Measurements from ENCODE around the gene PIR.

PIR gene

DNA sequence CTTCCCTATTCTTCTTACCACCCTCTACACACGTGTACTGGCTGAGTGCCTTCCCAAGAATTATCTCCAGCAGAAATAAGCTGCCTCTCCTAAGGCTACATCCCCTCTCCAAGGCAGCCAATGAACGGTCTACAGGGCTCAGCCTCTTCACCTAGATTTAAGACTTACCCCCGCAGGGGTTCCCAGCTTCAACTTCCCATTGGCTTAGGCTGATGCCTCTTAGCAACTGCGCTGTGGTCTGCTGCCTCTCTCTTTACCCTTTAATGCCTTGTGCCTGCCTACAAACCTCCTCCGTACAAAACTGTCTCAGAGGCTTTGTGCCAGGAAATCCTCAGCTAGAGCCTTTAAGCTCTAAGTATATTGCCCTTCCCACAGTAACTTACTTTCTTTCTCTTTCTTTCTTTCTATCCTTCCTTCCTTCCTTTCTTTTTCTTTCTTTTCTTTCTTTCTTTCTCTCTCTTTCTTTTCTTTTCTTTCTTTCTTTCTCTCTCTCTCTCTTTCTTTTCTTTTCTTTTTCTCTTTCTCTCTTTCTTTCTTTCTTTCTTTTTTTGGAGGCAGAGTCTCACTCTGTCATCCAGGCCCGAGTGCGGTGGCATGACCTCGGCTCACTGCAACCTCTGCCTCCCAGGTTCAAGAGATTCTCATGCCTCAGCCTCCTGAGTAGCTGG lies 142.7 kb downstream of the PIR start:
- no peak overlapping the region for H3K4me3 ChIP-seq (ENCODE audit: low read depth, low read length)

DNA sequence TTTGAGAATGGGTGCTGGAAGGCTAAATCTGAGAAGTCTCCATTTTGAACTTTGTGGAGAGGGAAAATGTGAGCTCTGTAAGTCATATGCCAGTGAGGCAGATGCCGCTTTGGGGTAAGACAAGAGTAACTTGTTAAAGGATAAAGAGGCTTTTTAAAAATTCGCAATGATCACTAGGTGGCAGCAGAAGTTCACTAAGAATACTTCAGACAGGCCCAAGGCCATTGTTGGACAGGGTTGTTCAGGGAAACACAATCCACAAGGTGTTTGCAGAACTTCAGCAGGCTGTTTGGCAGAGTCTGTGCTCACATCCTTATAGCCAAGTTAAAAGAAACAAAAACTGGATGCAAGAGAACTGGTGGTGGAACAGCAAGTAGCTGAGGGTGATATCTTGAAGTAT lies 144.1 kb downstream of the PIR start:
- H3K4me3 ChIP-seq (ENCODE audit: low read depth, low read length): no peak overlapping the region

DNA sequence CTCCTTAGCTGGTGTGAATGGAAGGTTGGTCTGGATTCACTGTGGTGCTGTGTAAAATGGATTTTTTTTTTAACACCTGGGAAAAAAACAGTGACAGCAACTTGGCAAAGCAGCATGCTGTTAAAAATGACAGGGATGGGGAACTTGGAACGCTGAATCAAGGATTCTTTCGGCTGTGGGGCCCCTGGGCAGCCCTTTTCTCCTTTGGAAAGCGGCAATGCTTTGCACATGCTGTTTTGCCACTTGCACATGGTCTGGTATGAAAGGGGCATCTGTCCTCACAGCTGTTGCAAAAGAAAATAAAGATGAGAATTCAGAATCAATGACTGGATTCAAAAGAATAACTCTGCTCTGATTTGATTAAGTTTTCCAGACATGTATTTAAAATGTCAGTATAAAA lies 147.2 kb downstream of the PIR start:
- H3K4me3 ChIP-seq (ENCODE audit: low read depth, low read length): no peak overlapping the region

DNA sequence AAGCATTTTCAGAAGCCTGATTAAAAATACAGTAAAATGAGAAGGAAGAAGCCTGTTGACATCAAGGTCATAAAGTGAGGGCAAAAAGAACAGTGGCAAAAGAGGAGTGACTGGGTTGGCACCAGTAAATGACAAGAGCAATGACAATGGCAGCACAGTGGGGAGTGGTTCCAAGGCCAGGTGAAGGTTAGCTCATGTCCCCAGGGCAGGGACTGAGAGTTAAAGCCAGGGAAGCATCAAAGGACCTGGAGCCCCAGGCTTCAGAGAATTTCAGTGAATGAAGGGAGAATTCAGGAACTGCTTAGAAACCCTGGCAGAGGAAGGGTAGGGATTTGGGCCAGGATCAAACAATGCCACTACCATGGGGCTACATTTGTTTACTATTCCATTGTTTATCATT lies 149.0 kb downstream of the PIR start:
- no peak overlapping the region for H3K4me3 ChIP-seq (ENCODE audit: low read depth, low read length)

DNA sequence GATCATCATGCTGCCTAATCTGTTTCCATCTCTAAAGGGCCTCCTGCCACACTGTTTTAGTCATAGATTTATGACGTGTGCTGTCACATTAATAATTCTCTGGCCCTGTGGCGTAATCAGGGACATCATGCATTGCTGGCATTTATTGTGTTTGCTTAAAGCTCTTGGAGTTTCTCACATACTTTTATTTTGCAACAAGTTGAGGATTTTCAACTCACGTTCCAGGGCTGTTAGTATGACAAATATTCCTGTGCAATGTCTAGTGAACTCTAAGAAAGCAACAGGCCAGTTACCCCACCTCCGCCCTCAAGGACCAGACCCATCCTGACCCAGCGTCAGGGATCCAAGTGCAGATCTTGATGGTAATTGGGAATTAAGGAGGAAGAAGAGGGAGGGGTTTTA lies 150.1 kb downstream of the PIR start:
- H3K4me3 ChIP-seq (ENCODE audit: low read depth, low read length): no peak overlapping the region

DNA sequence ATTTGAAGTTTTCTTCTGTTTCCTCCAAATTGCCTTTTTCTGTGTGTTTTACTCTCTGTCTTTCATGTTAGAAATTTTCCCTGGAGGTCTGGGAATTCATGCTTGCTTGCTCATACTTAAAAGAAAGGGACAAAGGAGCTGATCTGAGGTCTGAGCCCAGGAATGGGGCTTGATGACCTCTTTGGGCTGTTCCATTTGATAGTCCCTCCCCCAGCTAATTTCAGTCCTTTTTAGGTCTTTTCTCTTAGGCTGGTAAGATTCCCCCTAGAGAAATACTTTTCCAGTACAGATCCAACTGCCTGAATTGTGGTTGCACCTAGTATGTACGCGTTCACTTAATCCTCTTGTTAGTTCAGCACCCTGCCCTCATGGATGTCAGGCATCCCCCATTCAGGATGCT lies 152.3 kb downstream of the PIR start:
- no peak overlapping the region for H3K4me3 ChIP-seq (ENCODE audit: low read depth, low read length)

DNA sequence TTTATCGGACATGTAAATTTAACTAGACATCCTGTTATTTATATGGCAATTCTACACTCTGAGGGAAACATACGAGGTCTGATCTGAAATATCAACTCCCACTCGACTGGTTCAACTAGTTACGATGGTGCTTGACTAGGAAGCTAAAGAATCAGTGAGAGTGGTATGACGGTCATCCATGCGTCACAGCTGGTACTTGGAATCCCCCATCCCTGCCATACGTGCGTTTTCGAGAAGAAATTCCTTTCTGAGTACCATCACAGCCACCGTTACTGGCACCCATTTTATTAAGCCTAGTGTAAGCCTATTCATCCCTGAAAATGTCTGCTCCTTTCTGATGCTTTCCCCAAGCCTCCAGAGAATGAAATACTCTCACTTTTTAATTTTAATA lies 157.1 kb downstream of the PIR start:
- peak overlapping the region; percentile 48 for H3K4me3 ChIP-seq (ENCODE audit: low read depth, low read length)

DNA sequence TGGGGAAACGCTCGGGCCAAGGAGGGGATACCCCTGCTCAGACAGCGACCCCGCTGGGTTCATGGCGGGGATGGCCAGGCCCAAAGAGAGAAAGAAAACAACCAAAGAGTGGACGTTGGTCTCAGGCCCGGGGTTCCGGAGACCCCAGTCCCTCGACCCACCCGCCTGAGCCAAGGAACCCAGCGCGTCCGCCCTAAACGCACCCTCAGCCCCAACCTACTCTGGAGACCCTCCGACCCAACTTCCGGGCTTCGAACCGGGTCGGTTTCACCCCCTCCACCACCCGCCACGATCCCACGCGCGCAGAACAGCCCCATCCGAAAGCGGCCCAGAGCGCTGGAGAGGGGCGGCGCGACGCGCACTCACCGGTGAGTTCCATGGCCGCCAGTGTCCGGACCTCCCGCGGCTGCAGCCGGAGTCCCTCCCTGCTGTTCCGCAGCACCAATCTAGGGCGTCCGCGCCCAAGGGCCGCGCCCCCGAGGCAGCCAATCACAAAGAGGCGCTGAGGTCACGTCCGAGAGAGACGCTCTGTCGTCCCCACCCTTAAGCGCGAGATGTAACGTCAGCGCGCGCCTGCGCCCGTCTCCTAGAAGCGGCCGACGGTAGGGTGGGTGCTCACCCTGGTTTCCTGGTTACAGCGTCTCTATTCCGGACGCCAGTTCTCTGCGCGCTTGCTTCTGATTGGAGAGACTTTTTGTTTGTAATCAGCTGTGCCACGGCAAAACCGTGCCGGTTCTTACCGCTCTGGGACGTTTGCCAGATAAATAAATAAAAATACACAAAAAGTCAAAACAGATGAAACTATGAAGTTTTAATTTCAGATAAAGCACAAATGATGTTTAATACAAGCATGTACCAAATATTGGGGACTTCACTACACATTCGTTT lies 157.8 kb downstream of the PIR start, which contains the start of gene PIGA:
Gene PIGA (minus strand): TSS at position 389 of the 888 bp plus-strand sequence. CDS start 3,593 bp downstream, outside the sequence.
- H3K4me3 ChIP-seq (ENCODE audit: low read depth, low read length): peak within 1 kb of the TSS; percentile 70

Measured in iPS-11a (cell line).